GM18873 (cell line): ENCODE results near the gene WNT9A.
"Not testable (repeated sequence)": the region's sequence is repeated elsewhere in the genome, so short reads cannot be mapped to it uniquely, and the experiment has no call there.

Experiments
- ATAC-seq: cut with Tn5 transposase; IDR thresholded peaks from one replicate; pipeline ENCODE4 v1.9.1; 2021; ENCODE audit warnings: mild to moderate bottlenecking, moderate library complexity, moderate number of reproducible peaks; ENCODE audit not compliant: unreplicated experiment, low FRiP score

Gene WNT9A

GRCh38 chr1:227947676-227948492, at the start of gene WNT9A:
Gene WNT9A (minus strand): TSS chr1:227947932. CDS start chr1:227947887, 45 bp downstream.
- ATAC-seq: no peak

- ATAC-seq: no peak
These were observed 48.6 kb upstream of the WNT9A start for GRCh38 chr1:227996187-227996950.

GRCh38 chr1:227994632-227995300, 47.0 kb upstream of the WNT9A start:
- ATAC-seq: no peak

GRCh38 chr1:227987181-227987580, 39.4 kb upstream of the WNT9A start:
- no peak for ATAC-seq

- not testable (repeated sequence) for ATAC-seq
These were observed 28.0 kb upstream of the WNT9A start for GRCh38 chr1:227975583-227976283.

- not testable (repeated sequence) for ATAC-seq
These were observed 26.1 kb upstream of the WNT9A start for GRCh38 chr1:227973724-227974288.

- ATAC-seq: not testable (repeated sequence)
These were observed 25.2 kb upstream of the WNT9A start for GRCh38 chr1:227972843-227973374.

- not testable (repeated sequence) for ATAC-seq
These were observed 24.5 kb upstream of the WNT9A start for GRCh38 chr1:227972283-227972679.

GRCh38 chr1:227971643-227972282, 24.0 kb upstream of the WNT9A start:
- not testable (repeated sequence) for ATAC-seq

GRCh38 chr1:227971216-227971615, 23.5 kb upstream of the WNT9A start:
- ATAC-seq: not testable (repeated sequence)

- ATAC-seq: not testable (repeated sequence)
These were observed 22.6 kb upstream of the WNT9A start for GRCh38 chr1:227970076-227970995.

GRCh38 chr1:227967815-227968214, 20.1 kb upstream of the WNT9A start:
- ATAC-seq: not testable (repeated sequence)

GRCh38 chr1:227966733-227967132, 19.0 kb upstream of the WNT9A start:
- not testable (repeated sequence) for ATAC-seq

- no peak for ATAC-seq
These were observed 14.1 kb upstream of the WNT9A start for GRCh38 chr1:227961651-227962466.

- no peak for ATAC-seq
These were observed 11.7 kb upstream of the WNT9A start for GRCh38 chr1:227959325-227959860.

- ATAC-seq: no peak
These were observed 11.0 kb upstream of the WNT9A start for GRCh38 chr1:227958617-227959324.
